Transverse colon (tissue), 4 donors: ENCODE measurements around the gene SYT1. TPM values are rescaled to one million over a fixed set of nuclear protein-coding genes. Genes with fewer than 3 reads are reported as not detected.

ENCODE experiments used
- DNase-seq: peaks from one replicate; pipeline ENCODE4 v3.0.0-alpha.2; 2019
- H3K27ac ChIP-seq, 4 donors: fragments of 200-600 bp; sonication (generic); 2 replicates each; pipeline ENCODE4 v1.5.1; 2016 to 2018; ENCODE audit warnings: inconsistent platforms in 4 of 4
- H3K27me3 ChIP-seq: fragments of 200-600 bp; sonication (generic); 2 replicates; pipeline ENCODE4 v1.5.1; 2017; ENCODE audit warnings: inconsistent platforms
- H3K36me3 ChIP-seq, 4 donors: fragments of 200-600 bp; sonication (generic); 2 replicates each; pipeline ENCODE4 v1.5.1; 2017 to 2019; ENCODE audit warnings: inconsistent platforms in 4 of 4
- H3K4me1 ChIP-seq, 4 donors: fragments of 200-600 bp; sonication (generic); 2 replicates each; pipeline ENCODE4 v1.5.1; 2017 to 2020; ENCODE audit warnings: inconsistent platforms in 4 of 4
- H3K4me3 ChIP-seq, 4 donors: fragments of 200-600 bp; sonication (generic); 1 replicate in 1 of 4; 2 replicates in 3 of 4; pipeline versions ENCODE4 v1.5.1 to v1.6.1; 2017 to 2019; ENCODE audit warnings: inconsistent platforms in 4 of 4
- H3K9me3 ChIP-seq, 2 donors: fragments of 200-600 bp; sonication (generic); 2 replicates each; pipeline ENCODE4 v1.5.1; 2017 to 2019; ENCODE audit warnings: inconsistent platforms in 2 of 2
- EP300 ChIP-seq: sonication (generic); formaldehyde crosslinking; IDR thresholded peaks from one replicate; pipeline ENCODE4 v1.6.1; 2017; ENCODE audit warnings: antibody characterized with exemption, low read depth
- POLR2A ChIP-seq: fragments of 450-650 bp; IDR thresholded peaks from one replicate; pipeline ENCODE4 v1.6.1; 2016; ENCODE audit warnings: antibody characterized with exemption, mild to moderate bottlenecking, moderate library complexity
- POLR2AphosphoS5 ChIP-seq, 3 donors: sonication (generic); formaldehyde crosslinking; IDR thresholded peaks; one replicate each; pipeline ENCODE4 v1.6.1; 2016; ENCODE audit warnings: antibody characterized with exemption in 3 of 3
- WGBS, 2 donors: methylation state at CpG; one replicate each; pipeline ENCODE4 v1.1.5; 2018; ENCODE audit warnings: low coverage in 1 of 2; 5-methylcytosine and 5-hydroxymethylcytosine counted together
- in situ Hi-C, 4 donors: fragments of 200-750 bp; cut with MboI; loops; one replicate each; pipeline versions ENCODE4 v1.15.0 to v1.15.1; 2017; ENCODE audit warnings: low sequenced_read_pairs in 3 of 4, low pct_ligation_motif_present in 1 of 4, low pct_unique_long_range_greater_than_20kb in 1 of 4
- intact Hi-C: fragments of 100-400 bp; cut with DNase I; formaldehyde crosslinking; loops from one replicate; pipeline ENCODE4 v1.15.1; 2023; ENCODE audit warnings: low total_unique reads
- total RNA-seq, 4 donors: library from RNA; depleted of rRNA; stranded (reverse); fragments of >200 nt; gene quantifications; one replicate each; pipeline ENCODE4 v1.1.0, GENCODE V29; 2016
- TF ChIP-seq, protein P1 (sequence below), 5 experiments: fragments of 200-600 bp in 3 of 5; fragments of 450-650 bp in 2 of 5; sonication (generic) in 3 of 5; IDR thresholded peaks; 1 replicate in 2 of 5; 2 replicates in 3 of 5; pipeline ENCODE4 v1.5.1; 2016 to 2017; ENCODE audit warnings: antibody characterized with exemption in 5 of 5, inconsistent platforms in 3 of 5, mild to moderate bottlenecking in 2 of 5, moderate library complexity in 1 of 5

The SYT1 gene
- total RNA-seq, 4 donors from 2014 or later = 0.60 to 4.9 (median 2.1) TPM

DNA sequence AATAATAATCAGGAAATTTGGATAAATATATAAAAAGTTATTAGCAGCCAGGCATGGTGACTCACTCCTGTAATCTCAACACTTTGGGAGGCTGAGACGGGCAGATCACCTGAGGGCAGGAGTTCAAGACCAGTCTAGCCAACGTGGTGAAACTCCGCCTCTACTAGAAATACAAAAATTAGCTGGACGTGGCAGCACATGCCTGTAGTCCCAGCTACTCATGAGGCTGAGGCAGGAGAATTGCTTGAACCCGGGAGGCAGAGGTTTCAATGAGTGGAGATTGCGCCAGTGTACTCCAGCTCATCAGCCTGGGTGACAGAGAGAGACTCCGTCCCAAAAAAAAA is 64.5 kb downstream of the SYT1 start:
- TF ChIP-seq POLR2A (no peak), POLR2AphosphoS5 (IDR thresholded peaks at IDR 0.05) (no peak), EP300 (no peak)
- TF ChIP-seq, protein P1, sequence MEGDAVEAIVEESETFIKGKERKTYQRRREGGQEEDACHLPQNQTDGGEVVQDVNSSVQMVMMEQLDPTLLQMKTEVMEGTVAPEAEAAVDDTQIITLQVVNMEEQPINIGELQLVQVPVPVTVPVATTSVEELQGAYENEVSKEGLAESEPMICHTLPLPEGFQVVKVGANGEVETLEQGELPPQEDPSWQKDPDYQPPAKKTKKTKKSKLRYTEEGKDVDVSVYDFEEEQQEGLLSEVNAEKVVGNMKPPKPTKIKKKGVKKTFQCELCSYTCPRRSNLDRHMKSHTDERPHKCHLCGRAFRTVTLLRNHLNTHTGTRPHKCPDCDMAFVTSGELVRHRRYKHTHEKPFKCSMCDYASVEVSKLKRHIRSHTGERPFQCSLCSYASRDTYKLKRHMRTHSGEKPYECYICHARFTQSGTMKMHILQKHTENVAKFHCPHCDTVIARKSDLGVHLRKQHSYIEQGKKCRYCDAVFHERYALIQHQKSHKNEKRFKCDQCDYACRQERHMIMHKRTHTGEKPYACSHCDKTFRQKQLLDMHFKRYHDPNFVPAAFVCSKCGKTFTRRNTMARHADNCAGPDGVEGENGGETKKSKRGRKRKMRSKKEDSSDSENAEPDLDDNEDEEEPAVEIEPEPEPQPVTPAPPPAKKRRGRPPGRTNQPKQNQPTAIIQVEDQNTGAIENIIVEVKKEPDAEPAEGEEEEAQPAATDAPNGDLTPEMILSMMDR (IDR thresholded peaks at IDR 0.05) = no peak
- Histone ChIP-seq H3K4me3 (no peak overlapping the region), H3K9me3 (no peaks in the 10 kb centered on the region), H3K4me1 (no peaks in the 10 kb centered on the region), H3K27me3 (no peaks in the 10 kb centered on the region), H3K36me3 (no peaks in the 10 kb centered on the region), H3K27ac (no peak overlapping the region)
- 94 to 98% methylated on average over 5 to 7 of the region's 7 CpGs for WGBS, 2 donors
- intact Hi-C loops = no loop called here
- in situ Hi-C loops = no loop called here
- DNase-seq = no peak

DNA sequence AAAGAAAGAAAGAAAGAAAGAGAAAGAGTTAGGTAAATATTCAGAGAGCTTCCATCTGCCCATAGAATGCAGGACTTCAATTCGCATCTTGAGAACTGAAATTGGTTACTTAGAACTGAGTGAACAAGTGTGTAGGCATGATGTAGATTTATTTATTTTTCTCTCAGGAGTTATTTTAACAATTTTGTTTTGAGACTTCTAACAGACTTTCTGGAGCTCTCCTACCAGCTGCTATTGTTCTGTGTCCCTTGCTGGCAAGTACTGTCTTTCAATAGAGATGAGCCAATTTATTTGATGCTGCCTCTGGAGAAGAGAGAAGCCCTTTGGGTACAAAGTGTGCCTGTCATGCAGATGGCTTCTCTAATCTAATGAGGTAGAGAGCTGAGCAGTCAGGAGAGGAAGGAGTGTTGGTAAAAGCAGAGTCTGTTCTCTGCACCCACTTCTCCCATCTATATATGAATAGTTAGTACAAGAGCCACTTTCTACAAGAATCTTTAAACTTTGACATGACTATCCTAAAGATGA is 67.0 kb downstream of the SYT1 start:
- intact Hi-C loops = no loop called here
- Histone ChIP-seq H3K4me3 (no peak overlapping the region), H3K27me3 (no peaks in the 10 kb centered on the region), H3K27ac (no peak overlapping the region), H3K36me3 (no peaks in the 10 kb centered on the region), H3K9me3 (no peaks in the 10 kb centered on the region), H3K4me1 (no peaks in the 10 kb centered on the region)
- no peak for DNase-seq
- TF ChIP-seq, protein P1 (IDR thresholded peaks at IDR 0.05) = no peak
- TF ChIP-seq EP300 = no peak
- no peak for TF ChIP-seq POLR2A
- no peak for TF ChIP-seq POLR2AphosphoS5 (IDR thresholded peaks at IDR 0.05)
- in situ Hi-C loops = no loop called here
- WGBS, 2 donors = 75 to 93% methylated on average over 1 of the region's 1 CpG

- Histone ChIP-seq H3K4me1 (no peaks in the 10 kb centered on the region), H3K27ac (no peak overlapping the region), H3K4me3 (no peak overlapping the region), H3K9me3 (no peaks in the 10 kb centered on the region), H3K36me3 (no peaks in the 10 kb centered on the region), H3K27me3 (no peaks in the 10 kb centered on the region)
- in situ Hi-C loops = no loop called here
- WGBS, 2 donors = 73 to 90% methylated on average over 2 of the region's 2 CpGs
- no peak for DNase-seq
- no peak for TF ChIP-seq POLR2A
- TF ChIP-seq, protein P1 (IDR thresholded peaks at IDR 0.05) = no peak
- no peak for TF ChIP-seq POLR2AphosphoS5 (IDR thresholded peaks at IDR 0.05)
- no peak for TF ChIP-seq EP300
- intact Hi-C loops = no loop called here
Measured at GRCh38 chr12:78933014-78933413, 68.4 kb downstream of the SYT1 start.

DNA sequence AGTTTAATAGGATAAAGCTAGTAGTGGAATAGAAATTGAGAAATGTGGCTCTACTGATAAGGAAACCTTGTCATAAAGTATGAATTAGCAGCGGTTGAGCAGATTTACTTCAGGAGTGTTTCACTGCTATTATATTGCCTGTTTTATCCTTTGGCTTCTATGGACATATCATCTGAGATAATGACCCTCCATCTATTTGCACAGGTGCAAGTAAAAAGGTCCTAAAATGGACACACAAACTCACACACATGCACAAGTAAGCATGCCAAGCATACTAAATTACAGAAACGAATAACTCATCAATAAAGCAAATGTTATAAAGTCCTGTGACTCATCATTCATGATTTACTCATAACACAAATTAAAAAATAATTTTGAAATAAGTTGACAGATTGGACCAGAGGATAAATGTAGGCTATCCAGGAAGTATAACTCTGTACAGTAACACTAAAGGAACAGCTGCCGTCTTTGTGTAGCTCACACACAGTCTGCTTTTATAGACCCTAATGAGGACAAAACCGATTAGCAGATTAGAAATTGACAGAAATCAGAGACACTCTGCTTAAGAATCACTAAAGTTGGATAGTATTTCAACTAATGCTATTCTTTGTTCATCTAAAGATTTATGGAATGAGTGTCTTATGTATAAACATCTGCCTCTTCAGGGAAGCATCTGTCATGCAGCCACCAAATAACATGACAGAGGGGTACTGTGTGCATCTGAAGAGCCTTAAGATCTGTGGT is 73.9 kb downstream of the SYT1 start:
- H3K4me1 ChIP-seq = no peaks in the 10 kb centered on the region
- H3K36me3 ChIP-seq = no peaks in the 10 kb centered on the region
- TF ChIP-seq POLR2AphosphoS5 (IDR thresholded peaks at IDR 0.05) (no peak), EP300 (no peak), POLR2A (no peak)
- TF ChIP-seq, protein P1 (IDR thresholded peaks at IDR 0.05) = no peak
- no peak for DNase-seq
- 36 to 39% methylated on average over 3 to 4 of the region's 4 CpGs for WGBS, 2 donors
- H3K27me3 ChIP-seq = no peaks in the 10 kb centered on the region
- no peak overlapping the region for H3K4me3 ChIP-seq
- H3K27ac ChIP-seq = no peak overlapping the region
- in situ Hi-C loops = no loop called here
- H3K9me3 ChIP-seq = no peaks in the 10 kb centered on the region
- intact Hi-C loops = no loop called here
